Caki2 (cell line): ENCODE data around the gene PDHB. TPM values are rescaled to one million over a fixed set of nuclear protein-coding genes. Genes with fewer than 3 reads are reported as not detected.

Experiments used
- DNase-seq: peaks from one replicate; pipeline ENCODE4 v3.0.0-alpha.2; 2015; ENCODE audit warnings: low read depth
- in situ Hi-C: cut with HindIII; loops from 2 replicates; pipeline ENCODE4 v1.10.0; 2016; ENCODE audit warnings: low sequenced_read_pairs, low pct_unique_long_range_greater_than_20kb, mixed read lengths
- total RNA-seq: library from RNA; depleted of rRNA; stranded (reverse); fragments of >200 nt; shearing (Covaris generic); gene quantifications from 2 replicates; pipeline ENCODE4 v1.2.3, GENCODE V29; 2014; ENCODE audit warnings: low replicate concordance; rRNA removed

PDHB gene
- 54.8 and 86.1 TPM in 2 replicates for total RNA-seq

- DNase-seq: peak; percentile 87
- in situ Hi-C loops: no loop called here
Observed at GRCh38 chr3:58433400-58434167, at the start of gene PDHB. Gene PDHB (minus strand): TSS chr3:58433832. CDS start chr3:58433809, 23 bp downstream.

- in situ Hi-C loops: no loop called here
- no peak for DNase-seq
Observed at GRCh38 chr3:58482917-58483636, 49.4 kb upstream of the PDHB start.

GRCh38 chr3:58480309-58480708 lies 46.7 kb upstream of the PDHB start:
- in situ Hi-C loops: no loop called here
- DNase-seq: no peak

- no peak for DNase-seq
- in situ Hi-C loops: no loop called here
Observed at GRCh38 chr3:58478781-58479180, 45.1 kb upstream of the PDHB start.

- no peak for DNase-seq
- in situ Hi-C loops: no loop called here
Observed at GRCh38 chr3:58474967-58475578, 41.4 kb upstream of the PDHB start.

GRCh38 chr3:58474348-58474911 lies 40.8 kb upstream of the PDHB start:
- DNase-seq: no peak
- in situ Hi-C loops: no loop called here

GRCh38 chr3:58473275-58473674 lies 39.6 kb upstream of the PDHB start:
- in situ Hi-C loops: no loop called here
- no peak for DNase-seq

- in situ Hi-C loops: no loop called here
Observed at GRCh38 chr3:58471025-58471887, 37.6 kb upstream of the PDHB start.

GRCh38 chr3:58470363-58471024 lies 36.9 kb upstream of the PDHB start:
- in situ Hi-C loops: no loop called here
- DNase-seq: no peak

More at GRCh38 chr3:58471025-58471887, 37.6 kb upstream of the PDHB start:
- peak; percentile 82 for DNase-seq

GRCh38 chr3:58469096-58469495 lies 35.5 kb upstream of the PDHB start:
- in situ Hi-C loops: no loop called here
- no peak for DNase-seq

GRCh38 chr3:58466899-58467563 lies 33.4 kb upstream of the PDHB start:
- in situ Hi-C loops: no loop called here

GRCh38 chr3:58464866-58465265 lies 31.2 kb upstream of the PDHB start:
- in situ Hi-C loops: no loop called here
- no peak for DNase-seq

More at GRCh38 chr3:58466899-58467563, 33.4 kb upstream of the PDHB start:
- DNase-seq: no peak

- in situ Hi-C loops: no loop called here
- no peak for DNase-seq
Observed at GRCh38 chr3:58463942-58464271, 30.3 kb upstream of the PDHB start.

GRCh38 chr3:58463181-58463941 lies 29.7 kb upstream of the PDHB start:
- in situ Hi-C loops: no loop called here
- DNase-seq: peak; percentile 70

GRCh38 chr3:58462829-58463180 lies 29.2 kb upstream of the PDHB start:
- in situ Hi-C loops: no loop called here
- DNase-seq: no peak

- no peak for DNase-seq
- in situ Hi-C loops: no loop called here
Observed at GRCh38 chr3:58459160-58459559, 25.5 kb upstream of the PDHB start.

- in situ Hi-C loops: no loop called here
- DNase-seq: no peak
Observed at GRCh38 chr3:58452176-58452575, 18.5 kb upstream of the PDHB start.
